Measurements from ENCODE around the gene IL25. TPM values are rescaled to one million over a fixed set of nuclear protein-coding genes. Genes with fewer than 3 reads are reported as not detected.
A peak's percentile ranks its signal among the peaks of the same experiment; 100 is the strongest.

The IL25 gene
- total and polyA plus RNA-seq, 2 of the 13 experiments (the other 11 are each of a cell fraction or from before 2014, with no cell fraction given) = not detected

DNA sequence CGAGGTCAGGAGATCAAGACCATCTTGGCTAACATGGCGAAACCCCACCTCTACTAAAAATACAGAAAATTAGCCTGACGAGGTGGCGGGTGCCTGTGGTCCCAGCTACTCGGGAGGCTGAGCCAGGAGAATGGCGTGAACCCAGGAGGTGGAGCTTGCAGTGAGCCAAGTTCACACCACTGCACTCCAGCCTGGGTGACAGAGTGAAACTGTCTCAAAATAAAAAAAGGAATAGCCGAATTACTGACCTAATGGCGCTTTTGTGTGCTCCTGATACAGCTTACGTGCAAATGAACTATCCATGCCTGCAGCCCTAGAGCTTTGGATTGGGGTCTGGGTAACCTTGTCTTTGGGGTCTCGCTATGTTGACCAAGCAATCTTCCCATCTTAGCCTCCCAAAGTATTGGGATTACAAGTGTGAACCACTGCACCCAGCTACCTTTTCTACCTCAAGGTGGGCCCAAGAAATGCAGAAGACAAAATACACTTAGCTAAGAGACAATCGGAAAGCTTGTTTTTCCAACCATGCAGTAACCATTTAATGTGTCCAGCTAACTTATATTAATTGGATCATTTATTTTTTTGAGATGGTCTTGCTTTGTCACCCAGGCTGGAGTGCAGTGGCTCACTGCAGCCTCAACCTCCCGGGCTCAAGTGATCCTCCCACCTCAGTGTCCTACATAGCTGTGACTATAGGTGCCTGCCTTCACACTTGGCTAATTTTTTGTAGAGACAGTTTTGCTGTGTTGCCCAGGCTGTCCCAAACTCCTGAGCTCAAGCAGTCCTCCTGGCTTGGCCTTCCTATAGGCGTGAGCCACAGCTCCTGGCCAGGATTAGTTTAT, 45.9 kb upstream of the IL25 start (continued):
- TF ChIP-seq, protein P1, sequence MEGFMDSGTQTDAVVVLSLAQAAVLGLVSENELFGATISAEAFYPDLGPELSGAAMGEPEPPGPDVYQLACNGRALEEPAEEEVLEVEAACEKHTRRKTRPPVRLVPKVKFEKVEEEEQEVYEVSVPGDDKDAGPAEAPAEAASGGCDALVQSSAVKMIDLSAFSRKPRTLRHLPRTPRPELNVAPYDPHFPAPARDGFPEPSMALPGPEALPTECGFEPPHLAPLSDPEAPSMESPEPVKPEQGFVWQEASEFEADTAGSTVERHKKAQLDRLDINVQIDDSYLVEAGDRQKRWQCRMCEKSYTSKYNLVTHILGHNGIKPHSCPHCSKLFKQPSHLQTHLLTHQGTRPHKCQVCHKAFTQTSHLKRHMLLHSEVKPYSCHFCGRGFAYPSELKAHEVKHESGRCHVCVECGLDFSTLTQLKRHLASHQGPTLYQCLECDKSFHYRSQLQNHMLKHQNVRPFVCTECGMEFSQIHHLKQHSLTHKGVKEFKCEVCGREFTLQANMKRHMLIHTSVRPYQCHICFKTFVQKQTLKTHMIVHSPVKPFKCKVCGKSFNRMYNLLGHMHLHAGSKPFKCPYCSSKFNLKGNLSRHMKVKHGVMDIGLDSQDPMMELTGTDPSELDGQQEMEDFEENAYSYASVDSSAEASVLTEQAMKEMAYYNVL (CRISPR knock-in tag; IDR thresholded peaks at IDR 0.05; ENCODE audit: borderline replicate concordance) = no peak
- TF ChIP-seq NAIF1 (CRISPR knock-in tag; IDR thresholded peaks at IDR 0.05; ENCODE audit: borderline replicate concordance) (no peak), ZNF703 (CRISPR knock-in tag; IDR thresholded peaks at IDR 0.05; ENCODE audit: borderline replicate concordance) (no peak), STAT6 (CRISPR knock-in tag; IDR thresholded peaks at IDR 0.05; ENCODE audit: borderline replicate concordance) (no peak), FOXK1 (CRISPR knock-in tag; IDR thresholded peaks at IDR 0.05; ENCODE audit: borderline replicate concordance, low read depth) (no peak), ZNF430 (CRISPR knock-in tag; IDR thresholded peaks at IDR 0.05) (no peak), TGIF2 (CRISPR knock-in tag; IDR thresholded peaks at IDR 0.05) (no peak), ZNF33A (CRISPR knock-in tag; IDR thresholded peaks at IDR 0.05; ENCODE audit: borderline replicate concordance) (no peak), EED (CRISPR knock-in tag; IDR thresholded peaks at IDR 0.05) (no peak), MTA1 (CRISPR knock-in tag; IDR thresholded peaks at IDR 0.05; ENCODE audit: borderline replicate concordance) (no peak), RBM22 (optimal IDR thresholded peaks at IDR 0.05; ENCODE audit: low read length) (peak; percentile 99), CREB1 (IDR thresholded peaks at IDR 0.05) (no peak), CREB1 (CRISPR knock-in tag; IDR thresholded peaks at IDR 0.05) (no peak)
- TF ChIP-seq, protein P2, sequence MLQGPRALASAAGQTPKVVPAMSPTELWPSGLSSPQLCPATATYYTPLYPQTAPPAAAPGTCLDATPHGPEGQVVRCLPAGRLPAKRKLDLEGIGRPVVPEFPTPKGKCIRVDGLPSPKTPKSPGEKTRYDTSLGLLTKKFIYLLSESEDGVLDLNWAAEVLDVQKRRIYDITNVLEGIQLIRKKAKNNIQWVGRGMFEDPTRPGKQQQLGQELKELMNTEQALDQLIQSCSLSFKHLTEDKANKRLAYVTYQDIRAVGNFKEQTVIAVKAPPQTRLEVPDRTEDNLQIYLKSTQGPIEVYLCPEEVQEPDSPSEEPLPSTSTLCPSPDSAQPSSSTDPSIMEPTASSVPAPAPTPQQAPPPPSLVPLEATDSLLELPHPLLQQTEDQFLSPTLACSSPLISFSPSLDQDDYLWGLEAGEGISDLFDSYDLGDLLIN (CRISPR knock-in tag; IDR thresholded peaks at IDR 0.05; ENCODE audit: borderline replicate concordance) = no peak
- TF ChIP-seq, protein P3, sequence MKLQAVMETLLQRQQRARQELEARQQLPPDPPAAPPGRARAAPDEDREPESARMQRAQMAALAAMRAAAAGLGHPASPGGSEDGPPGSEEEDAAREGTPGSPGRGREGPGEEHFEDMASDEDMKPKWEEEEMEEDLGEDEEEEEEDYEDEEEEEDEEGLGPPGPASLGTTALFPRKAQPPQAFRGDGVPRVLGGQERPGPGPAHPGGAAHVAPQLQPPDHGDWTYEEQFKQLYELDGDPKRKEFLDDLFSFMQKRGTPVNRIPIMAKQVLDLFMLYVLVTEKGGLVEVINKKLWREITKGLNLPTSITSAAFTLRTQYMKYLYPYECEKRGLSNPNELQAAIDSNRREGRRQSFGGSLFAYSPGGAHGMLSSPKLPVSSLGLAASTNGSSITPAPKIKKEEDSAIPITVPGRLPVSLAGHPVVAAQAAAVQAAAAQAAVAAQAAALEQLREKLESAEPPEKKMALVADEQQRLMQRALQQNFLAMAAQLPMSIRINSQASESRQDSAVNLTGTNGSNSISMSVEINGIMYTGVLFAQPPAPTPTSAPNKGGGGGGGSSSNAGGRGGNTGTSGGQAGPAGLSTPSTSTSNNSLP (IDR thresholded peaks at IDR 0.05; ENCODE audit: low read depth, low read length) = no peak
- TF ChIP-seq, protein P4, sequence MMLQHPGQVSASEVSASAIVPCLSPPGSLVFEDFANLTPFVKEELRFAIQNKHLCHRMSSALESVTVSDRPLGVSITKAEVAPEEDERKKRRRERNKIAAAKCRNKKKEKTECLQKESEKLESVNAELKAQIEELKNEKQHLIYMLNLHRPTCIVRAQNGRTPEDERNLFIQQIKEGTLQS (CRISPR knock-in tag; IDR thresholded peaks at IDR 0.05) = 0 out of 2 replicates have a peak, but pooled peaks have one; percentile 35

Measured in HepG2 (cell line).